ENCODE measurements around the gene GAL3ST2.
"Not testable (repeated sequence)": the region's sequence is repeated elsewhere in the genome, so short reads cannot be mapped to it uniquely, and the experiment has no call there.

Gene GAL3ST2

GRCh38 chr2:241821460-241822263 lies 45.0 kb downstream of the GAL3ST2 start:
- peaks cover 33% of the 10 kb centered on the region for H3K27me3 Mint-ChIP-seq (ENCODE audit: low read depth, poor library complexity)
- DNase-seq: no peak
- peaks cover 5% of the 10 kb centered on the region for H3K36me3 Mint-ChIP-seq (ENCODE audit: low read depth)
- peak overlapping the region; percentile 59 for H3K27ac Mint-ChIP-seq
- H3K9me3 Mint-ChIP-seq: peaks cover 37% of the 10 kb centered on the region
- no peak for TF ChIP-seq CTCF (IDR thresholded peaks at IDR 0.05)
- no peak overlapping the region for H3K4me3 Mint-ChIP-seq
- peaks cover 35% of the 10 kb centered on the region for H3K4me1 Mint-ChIP-seq

GRCh38 chr2:241822264-241822623 lies 45.6 kb downstream of the GAL3ST2 start:
- peaks cover 5% of the 10 kb centered on the region for H3K36me3 Mint-ChIP-seq (ENCODE audit: low read depth)
- no peak for TF ChIP-seq CTCF (IDR thresholded peaks at IDR 0.05)
- no peak for DNase-seq
- peaks cover 35% of the 10 kb centered on the region for H3K4me1 Mint-ChIP-seq
- H3K27me3 Mint-ChIP-seq (ENCODE audit: low read depth, poor library complexity): peaks cover 34% of the 10 kb centered on the region
- peaks cover 43% of the 10 kb centered on the region for H3K9me3 Mint-ChIP-seq
- no peak overlapping the region for H3K4me3 Mint-ChIP-seq
- H3K27ac Mint-ChIP-seq: peak overlapping the region; percentile 38

GRCh38 chr2:241823531-241824437 lies 47.2 kb downstream of the GAL3ST2 start:
- Mint-ChIP-seq H3K27ac (peak overlapping the region; percentile 78), H3K27me3 (ENCODE audit: low read depth, poor library complexity) (peaks cover 38% of the 10 kb centered on the region), H3K9me3 (peaks cover 55% of the 10 kb centered on the region), H3K4me1 (peaks cover 29% of the 10 kb centered on the region)
- not testable (repeated sequence) for H3K4me3 Mint-ChIP-seq; H3K36me3 Mint-ChIP-seq (ENCODE audit: low read depth); DNase-seq

- peaks cover 70% of the 10 kb centered on the region for H3K9me3 Mint-ChIP-seq
- H3K27me3 Mint-ChIP-seq (ENCODE audit: low read depth, poor library complexity): peaks cover 41% of the 10 kb centered on the region
- TF ChIP-seq CTCF (IDR thresholded peaks at IDR 0.05): no peak
- peaks cover 14% of the 10 kb centered on the region for H3K4me1 Mint-ChIP-seq
- no peak for DNase-seq
- peaks cover 5% of the 10 kb centered on the region for H3K36me3 Mint-ChIP-seq (ENCODE audit: low read depth)
- H3K4me3 Mint-ChIP-seq: no peak overlapping the region
- no peak overlapping the region for H3K27ac Mint-ChIP-seq
Observed at GRCh38 chr2:241827394-241827793, 50.8 kb downstream of the GAL3ST2 start.

- no peak overlapping the region for H3K27ac Mint-ChIP-seq
Observed at GRCh38 chr2:241833101-241833663, 56.6 kb downstream of the GAL3ST2 start.

GRCh38 chr2:241833756-241834526 lies 57.3 kb downstream of the GAL3ST2 start:
- not testable (repeated sequence) for H3K36me3 Mint-ChIP-seq (ENCODE audit: low read depth)
- H3K4me1 Mint-ChIP-seq: peaks cover 15% of the 10 kb centered on the region

More at GRCh38 chr2:241833101-241833663, 56.6 kb downstream of the GAL3ST2 start:
- DNase-seq: no peak
- Mint-ChIP-seq H3K4me3 (no peak overlapping the region), H3K9me3 (peaks cover 51% of the 10 kb centered on the region), H3K4me1 (peaks cover 15% of the 10 kb centered on the region), H3K36me3 (ENCODE audit: low read depth) (no peaks in the 10 kb centered on the region), H3K27me3 (ENCODE audit: low read depth, poor library complexity) (peaks cover 6% of the 10 kb centered on the region)
- no peak for TF ChIP-seq CTCF (IDR thresholded peaks at IDR 0.05)

More at GRCh38 chr2:241833756-241834526, 57.3 kb downstream of the GAL3ST2 start:
- not testable (repeated sequence) for H3K27me3 Mint-ChIP-seq (ENCODE audit: low read depth, poor library complexity); H3K4me3 Mint-ChIP-seq; H3K27ac Mint-ChIP-seq; DNase-seq
- peaks cover 50% of the 10 kb centered on the region for H3K9me3 Mint-ChIP-seq
